ENCODE measurements around the gene MR1.

- TF ChIP-seq, protein P1, sequence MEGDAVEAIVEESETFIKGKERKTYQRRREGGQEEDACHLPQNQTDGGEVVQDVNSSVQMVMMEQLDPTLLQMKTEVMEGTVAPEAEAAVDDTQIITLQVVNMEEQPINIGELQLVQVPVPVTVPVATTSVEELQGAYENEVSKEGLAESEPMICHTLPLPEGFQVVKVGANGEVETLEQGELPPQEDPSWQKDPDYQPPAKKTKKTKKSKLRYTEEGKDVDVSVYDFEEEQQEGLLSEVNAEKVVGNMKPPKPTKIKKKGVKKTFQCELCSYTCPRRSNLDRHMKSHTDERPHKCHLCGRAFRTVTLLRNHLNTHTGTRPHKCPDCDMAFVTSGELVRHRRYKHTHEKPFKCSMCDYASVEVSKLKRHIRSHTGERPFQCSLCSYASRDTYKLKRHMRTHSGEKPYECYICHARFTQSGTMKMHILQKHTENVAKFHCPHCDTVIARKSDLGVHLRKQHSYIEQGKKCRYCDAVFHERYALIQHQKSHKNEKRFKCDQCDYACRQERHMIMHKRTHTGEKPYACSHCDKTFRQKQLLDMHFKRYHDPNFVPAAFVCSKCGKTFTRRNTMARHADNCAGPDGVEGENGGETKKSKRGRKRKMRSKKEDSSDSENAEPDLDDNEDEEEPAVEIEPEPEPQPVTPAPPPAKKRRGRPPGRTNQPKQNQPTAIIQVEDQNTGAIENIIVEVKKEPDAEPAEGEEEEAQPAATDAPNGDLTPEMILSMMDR (IDR thresholded peaks at IDR 0.05): no peak
- TF ChIP-seq POLR2A (IDR thresholded peaks at IDR 0.05): no peak
Measured at GRCh38 chr1:181100934-181101333, 67.2 kb downstream of the MR1 start.
